ENCODE data around the gene PHF23.

- TF ChIP-seq CTCF (IDR thresholded peaks at IDR 0.05) (no peak), POLR2A (IDR thresholded peaks at IDR 0.05) (no peak)
These were observed 24.1 kb downstream of the PHF23 start for GRCh38 chr17:7215136-7215638.
